NCI-H345 (cell line): Measurements from ENCODE around the gene VAT1L.
"Not testable (repeated sequence)": the region's sequence is repeated elsewhere in the genome, so short reads cannot be mapped to it uniquely, and the experiment has no call there.

Experiments
- DNase-seq: peaks from one replicate; lab custom pipeline; 2025; lab: John Stamatoyannopoulos, UW

The VAT1L gene

DNA sequence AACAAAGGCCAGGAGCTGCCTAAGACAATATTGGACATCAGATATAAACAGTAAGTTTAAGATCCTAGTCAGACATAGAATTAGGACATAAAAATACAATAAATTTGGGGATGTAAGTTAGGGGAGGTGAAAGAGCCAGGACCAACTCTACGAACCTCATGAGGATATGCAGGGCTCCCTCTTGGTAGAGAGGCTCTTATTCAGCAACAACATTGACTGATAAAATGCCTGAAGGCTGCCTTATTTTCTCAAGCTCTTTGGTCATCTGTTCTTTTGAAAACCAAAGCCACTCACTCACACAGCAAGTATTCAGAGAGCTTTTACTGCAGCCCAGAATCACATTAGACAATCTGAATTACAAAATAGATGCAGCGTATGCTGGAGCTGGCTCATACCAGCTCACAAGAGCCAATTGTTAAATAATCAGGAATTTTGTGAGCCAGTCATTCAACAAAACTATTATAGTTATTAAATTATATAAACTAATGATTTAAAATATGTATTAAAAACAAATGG, 125.4 kb downstream of the VAT1L start:
- DNase-seq: no peak

DNA sequence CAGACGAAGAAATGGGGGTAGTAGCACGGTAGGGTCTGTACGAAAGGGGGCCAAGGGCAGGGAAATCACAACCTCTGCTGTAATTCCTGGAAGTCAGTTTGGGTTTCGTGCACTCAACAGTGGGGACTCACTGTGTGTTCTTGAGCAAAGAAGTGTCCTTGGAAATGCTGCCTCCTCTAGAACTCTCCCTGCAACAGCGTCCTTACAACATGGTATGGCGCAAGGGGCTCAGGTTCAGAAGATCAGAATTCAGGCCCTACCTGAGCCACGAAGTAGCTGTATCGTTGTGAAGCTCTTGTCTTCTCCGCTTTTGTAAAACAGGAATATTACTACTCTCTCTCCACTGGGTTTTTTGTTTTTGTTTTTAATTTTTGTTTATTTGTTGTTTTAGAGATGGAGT, 127.7 kb downstream of the VAT1L start:
- no peak for DNase-seq

DNA sequence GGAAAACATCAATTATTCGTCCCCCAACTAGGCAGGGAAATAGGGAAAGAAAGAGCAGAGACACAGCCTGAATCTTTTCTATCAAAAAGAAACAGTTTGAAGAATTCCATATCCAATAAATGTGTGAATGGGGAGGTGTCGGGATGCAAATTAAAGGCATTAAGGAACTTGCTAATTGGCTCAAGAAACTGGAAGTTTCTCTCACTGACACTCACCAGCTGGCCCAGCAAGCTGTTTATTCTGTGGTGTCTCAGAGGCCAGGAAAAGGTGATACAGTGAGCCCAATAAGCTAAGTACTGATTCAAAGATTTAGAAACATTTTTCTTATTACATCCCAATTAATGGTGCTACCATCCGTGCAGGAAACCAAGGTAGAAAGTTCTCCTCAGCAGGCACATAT, 129.6 kb downstream of the VAT1L start:
- no peak for DNase-seq

DNA sequence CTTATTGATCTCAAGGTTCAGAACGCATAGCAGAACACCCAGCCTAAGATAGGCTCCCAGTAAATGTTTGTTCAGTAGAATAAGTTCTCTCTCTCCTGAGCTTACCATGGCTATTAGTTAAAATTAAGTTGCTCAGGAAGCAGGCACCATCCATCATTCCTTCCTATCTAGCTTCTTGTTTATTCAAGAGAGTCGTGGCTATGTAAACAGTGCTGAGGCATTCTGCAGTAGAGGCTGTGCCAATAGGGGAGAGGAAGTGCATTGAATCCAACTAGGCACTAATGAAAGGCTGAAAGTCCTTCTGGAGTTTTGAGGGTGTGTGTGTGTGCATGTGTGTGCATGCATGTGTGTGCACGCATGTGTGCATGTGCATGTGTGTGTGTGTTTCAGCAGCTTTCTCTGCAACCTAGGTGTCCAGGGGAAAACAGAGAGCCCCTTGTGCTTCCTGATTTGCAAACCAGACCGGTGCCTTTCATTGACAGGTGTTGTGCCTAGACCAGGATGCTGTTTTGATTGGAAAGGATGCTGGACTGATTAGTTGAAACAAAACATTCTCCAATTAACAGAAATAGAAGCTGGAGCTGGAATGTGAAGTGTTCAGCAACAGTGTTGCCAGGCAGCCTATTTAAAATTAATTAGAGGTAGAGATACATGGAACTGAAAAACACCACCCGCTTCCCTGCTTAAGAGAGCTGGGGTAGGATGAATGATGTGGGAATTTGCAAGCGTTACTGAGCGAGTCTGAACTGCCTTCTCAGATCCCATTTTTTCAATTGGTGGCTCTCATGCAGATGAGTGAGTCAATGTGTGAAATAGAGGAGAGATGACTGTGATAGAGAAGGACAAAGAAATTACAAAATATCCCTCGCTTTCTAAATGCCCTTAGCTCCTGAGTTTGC, 130.7 kb downstream of the VAT1L start:
- DNase-seq: peak; percentile 45

DNA sequence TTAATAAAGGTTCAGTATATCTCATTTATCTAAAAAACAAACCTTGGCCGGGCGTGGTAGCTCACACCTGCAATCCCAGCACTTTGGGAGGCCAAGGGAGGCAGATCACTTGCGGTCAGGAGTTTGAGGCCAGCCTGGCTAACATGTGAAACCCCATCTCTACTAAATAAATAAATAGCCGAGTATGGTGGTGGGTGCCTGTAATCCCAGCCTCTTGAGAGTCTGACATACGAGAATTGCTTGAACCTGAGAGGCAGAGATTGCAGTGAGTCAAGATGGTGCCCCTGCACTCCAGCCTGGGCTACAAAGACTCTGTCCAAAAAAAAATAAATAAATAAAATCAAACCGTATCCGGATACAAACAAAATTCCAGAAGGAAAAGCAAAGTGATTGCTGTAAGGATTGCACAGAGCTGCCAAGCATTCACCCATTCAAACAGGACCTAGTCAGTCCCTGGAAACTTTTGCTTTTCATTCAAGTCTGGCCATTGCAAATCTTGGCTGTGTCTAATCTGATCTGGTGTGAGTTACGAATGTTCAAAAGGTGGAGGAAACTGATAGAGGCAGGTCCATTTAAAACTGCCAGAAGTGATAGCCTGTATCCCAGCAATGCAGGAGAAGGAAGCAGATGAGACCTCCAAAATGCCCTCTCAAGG, 131.5 kb downstream of the VAT1L start:
- no peak for DNase-seq

DNA sequence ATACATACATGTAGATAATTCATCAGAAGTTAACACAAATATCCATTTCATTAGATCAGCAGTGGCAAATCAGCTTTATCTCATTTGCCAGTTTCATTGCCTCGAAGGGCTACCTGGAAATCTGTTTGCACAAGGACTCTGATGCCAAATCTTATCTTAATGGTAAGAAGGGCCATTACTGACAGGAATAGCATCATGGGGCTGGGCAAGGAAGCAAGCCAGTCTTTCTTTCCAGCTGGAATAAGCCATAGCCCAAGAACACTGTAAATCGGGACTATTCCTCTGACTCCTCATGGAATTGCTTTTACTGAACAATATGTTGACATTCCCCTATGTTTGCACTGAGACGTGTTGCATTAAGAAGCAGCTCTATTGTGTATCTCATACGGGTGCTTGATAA, 132.6 kb downstream of the VAT1L start:
- no peak for DNase-seq

DNA sequence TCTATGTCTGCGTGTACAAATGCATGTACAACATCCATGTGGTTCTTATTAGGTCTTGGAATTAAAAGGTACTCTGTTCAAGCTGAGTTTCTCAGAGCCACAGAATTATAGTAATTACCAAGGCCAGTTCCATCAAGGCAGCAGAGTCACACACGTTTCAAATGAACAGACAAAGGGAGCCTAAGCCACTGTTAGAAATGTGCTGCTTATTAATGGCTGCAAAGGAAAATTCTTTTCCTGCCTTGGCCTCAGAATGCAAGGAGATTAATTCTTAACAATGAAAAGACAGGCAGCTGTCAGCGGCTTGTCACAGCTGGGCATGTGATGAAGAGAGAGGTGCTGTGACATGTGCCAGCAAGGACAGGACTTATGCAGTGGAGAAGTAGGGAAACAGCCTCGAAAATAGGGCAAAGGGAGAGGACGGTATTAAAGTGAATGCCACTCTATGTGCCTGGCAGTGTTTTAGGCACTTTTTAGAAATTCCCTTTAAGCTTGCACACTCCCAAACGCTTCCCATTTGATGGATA, 133.9 kb downstream of the VAT1L start:
- DNase-seq: no peak

DNA sequence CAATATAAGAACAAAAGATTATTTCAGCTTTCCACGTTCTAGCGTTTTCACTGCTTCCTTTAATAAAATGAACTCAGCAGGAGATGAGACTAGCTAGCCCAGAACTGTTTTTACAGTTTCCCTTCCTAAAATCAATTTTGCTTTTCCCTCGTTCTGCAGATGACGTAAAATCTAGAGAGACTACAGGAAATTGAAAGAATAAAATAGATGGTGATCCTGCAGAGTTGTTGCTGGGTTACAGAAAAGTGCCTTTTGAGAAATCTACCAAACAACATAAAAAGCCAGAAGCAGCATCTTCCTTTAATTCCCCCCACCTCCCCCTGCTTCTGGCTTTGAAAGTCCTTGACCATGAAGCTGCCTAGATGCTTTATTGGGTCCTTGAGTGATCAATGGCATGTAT, 137.2 kb downstream of the VAT1L start:
- DNase-seq: no peak

DNA sequence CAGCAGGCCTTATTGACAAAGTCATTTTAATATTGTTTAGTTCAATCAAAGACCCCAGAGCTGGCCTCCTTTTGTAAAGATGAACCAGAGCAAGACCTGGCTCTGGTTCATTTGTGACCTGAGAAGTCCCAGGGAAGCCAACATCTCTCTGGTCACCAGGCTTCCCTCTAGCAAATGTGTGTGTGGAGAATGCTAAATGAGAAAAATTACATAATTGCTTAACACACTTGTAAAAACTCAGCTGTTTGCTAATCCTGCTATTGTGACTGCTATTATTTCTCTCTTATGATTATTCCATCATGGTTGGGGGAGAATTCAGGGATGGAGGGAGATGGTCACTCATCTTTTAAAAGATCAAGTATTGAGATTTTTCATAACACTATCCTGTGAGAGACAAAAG, 139.7 kb downstream of the VAT1L start:
- DNase-seq: peak; percentile 60

DNA sequence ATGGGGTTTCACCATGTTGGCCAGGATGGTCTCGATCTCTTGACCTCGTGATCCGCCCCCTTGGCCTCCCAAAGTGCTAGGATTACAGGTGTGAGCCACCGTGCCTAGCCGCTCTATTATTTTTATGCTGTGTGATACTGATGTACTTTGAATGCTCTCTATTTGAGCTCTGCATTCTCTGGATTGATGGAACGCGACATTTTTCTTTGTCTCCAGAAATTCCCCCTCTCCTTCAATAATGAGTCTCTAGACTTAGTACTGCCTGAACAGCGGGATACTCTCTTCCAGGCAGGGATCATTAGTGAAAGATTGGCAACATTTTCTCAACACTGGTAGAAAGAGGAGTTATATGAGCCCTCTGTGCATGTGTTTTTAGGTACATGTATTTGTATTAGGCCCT, 140.6 kb downstream of the VAT1L start:
- no peak for DNase-seq

DNA sequence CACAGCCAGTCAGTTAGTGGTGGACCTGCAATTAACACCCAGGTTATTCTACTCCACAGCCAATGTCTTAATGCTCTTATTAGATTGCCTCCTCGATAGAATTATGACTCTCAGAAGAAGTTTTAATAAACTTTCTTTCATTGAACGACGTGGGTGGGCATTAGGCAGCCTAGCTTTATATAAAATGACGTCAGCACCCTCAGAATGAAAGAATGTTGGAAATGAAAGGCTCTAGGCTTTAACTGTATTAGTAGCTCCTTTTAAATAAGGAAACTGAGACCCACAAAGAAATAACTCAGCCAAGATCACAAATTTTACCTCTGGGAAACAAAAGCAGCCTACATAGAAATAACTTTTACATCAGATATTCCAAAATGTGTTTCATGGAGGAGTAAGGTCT, 142.7 kb downstream of the VAT1L start:
- DNase-seq: no peak

DNA sequence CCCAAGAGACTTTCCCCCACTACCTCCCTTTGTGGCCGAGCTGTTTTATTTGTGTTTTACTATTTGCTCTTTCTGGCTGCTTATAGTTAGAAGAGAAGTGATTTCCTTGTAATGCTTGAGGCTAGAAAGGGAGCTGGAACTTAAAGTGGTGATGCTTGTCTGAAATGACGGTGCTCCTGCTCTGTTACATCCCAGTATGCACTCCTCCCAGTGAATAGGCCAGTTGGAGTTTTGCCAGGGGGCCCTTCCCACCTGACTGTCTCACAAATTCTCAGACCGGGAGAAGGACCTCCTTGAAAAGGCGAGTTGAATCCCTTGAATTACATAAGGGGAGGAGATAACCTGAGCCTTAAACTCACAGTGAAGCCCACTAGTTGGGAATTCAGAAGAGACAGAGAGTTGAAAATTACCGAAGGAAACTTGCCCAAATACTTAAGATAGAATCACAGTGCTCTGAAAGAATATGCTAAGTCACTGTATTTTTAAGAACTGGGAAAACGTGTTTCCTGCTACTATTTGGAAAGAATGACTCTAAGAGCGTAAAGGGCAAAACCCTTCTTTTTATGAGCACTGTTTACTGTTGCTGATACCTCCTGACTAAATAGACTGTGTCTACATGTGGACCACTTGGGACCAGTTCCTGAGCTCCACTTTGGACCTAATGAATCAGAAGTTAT, 149.2 kb downstream of the VAT1L start:
- DNase-seq: peak; percentile 43

DNA sequence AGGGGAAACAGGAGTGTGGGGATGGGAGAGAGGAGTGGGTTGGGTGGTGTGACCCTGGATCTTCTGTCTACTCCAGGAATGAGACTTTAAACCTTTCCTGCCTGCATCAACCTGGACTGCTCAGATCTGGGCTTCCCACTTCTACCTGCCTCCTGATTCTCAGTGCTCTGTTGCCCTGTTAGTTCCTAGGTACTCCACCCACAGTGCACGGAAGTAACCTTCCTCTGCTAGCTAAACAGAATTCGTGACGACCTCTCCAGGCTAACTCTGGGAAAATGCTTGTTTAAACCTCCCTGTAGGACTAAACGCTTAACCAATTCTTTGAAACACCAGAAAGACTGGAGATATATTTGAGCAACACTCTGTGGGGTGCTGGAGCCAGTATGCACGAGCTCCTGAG, 150.5 kb downstream of the VAT1L start:
- peak; percentile 28 for DNase-seq

DNA sequence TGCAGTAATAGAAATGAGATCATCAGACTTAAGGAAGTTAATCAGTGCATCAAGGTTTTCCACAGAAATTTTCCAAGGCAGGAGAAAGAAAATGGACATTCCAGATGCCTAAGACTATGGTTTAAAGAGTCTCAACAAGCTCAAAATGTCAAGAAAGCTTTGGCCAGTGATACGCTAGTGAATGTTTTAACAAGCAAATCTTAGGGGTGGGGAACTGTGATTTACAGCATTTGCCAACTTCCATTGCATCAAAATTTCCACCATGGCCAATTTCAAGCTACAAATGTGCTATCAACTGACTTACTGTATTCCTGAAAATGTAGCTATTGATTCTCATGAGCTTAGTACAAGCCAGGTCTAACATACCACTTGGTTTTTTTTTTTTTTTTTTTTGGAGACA, 151.6 kb downstream of the VAT1L start:
- no peak for DNase-seq

DNA sequence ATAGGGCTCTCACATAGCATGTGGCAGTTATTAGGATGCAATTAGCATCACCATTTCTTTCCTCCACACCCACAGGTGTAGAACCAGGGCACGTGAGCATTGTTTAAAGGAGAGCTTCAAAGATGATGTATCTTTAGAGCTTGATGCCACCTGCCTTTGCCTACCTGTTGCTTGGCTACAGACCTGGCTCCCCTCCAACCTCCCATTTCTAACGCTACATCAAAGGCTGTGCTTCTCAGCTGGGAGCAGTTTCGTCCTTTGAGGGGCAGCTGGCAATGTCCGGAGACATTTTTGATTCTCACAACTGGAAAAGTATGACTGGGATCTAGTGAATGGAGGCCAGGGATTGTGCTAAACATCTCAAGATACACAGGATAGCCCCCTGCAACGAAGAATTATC, 155.4 kb downstream of the VAT1L start:
- DNase-seq: peak; percentile 95

DNA sequence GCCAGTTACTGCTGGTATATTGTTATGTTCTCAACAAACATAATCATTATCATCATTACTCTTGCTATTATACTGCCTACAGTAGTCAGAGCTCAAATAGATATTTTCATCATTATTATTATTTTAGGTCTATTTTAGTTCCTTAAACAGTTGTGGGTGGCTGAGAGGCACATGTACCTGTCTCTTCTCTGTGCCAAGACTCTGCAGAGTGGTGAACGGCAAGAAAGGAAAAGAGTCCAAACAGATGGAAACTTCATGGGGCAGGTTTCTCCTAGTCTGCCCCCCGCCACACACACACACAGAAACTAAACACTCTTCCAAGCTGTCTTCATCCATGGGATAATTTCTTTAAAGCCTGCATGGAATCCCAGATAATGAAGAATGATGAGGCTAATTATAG, 156.3 kb downstream of the VAT1L start:
- DNase-seq: no peak

DNA sequence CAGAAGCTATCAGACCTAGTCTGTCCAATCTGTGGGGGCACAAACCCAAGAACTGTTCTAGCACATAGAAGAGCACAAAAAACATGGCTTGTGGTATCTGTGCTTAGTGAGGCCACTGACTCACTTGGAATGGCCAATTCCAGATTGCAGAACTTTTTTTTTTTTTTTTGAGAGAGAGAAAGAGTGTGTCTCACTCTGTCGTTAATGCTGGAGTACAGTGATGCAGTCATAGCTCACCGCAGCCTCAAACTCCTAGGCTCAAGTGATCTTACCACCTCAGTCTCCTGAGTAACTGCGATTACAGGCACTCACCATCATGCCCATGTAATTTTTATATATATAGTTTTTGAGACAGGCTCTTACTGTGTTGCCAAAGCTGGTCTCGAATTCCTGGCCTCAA, 156.8 kb downstream of the VAT1L start:
- DNase-seq: no peak

DNA sequence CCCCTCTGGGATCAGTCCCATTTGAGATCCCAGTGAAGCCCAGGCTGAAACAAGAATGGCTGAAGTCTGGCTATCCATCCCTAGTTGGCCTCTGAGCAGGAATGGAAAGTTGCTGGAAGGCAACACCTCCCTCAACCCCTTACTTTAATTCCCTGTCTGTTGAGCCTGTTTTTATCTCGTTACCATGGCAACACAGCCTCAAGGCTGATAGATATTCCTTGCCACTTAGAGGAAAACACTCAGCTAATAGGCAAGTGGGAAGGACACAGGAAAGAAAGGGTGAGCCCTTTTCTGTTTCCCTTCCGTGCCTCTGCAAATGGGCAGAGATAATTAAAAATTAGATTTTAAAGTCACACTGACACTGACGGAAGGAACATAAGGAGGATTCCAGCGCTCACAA, 158.5 kb downstream of the VAT1L start:
- DNase-seq: no peak

DNA sequence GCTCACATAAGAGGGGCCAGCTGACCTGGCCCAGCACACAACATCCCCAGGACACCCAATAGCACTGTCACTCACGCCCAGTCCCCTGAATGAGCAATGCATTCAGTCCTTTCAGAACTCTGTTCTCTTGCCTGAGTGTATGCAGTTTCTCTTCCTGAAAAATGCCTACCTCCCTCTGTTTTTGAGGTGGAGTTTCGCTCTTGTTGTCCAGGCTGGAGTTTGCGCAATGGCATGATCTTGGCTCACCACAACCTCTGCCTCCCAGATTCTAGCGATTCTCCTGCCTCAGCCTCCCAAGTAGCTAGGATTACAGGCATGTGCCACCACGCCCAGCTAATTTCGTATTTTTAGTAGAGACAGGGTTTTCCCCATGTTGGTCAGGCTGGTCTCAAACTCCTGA, 159.2 kb downstream of the VAT1L start:
- not testable (repeated sequence) for DNase-seq

DNA sequence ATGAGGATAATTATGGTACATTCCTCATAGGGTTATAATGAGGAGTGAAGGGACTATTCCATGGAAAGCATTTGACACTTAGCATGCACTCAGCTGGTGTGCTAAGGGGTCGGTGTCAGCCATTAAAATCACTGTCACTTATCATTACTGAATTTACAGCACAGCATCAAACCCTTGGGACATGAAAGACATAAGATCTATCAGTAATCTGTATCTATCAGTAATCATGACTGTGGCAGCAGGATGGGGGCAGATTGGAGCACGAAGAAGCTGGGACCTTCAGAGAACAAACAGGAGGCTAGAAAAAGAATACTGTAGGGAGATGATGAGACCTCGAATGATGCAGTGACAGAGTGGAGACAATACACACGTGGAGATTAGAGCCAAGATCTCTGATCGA, 160.5 kb downstream of the VAT1L start:
- DNase-seq: no peak

DNA sequence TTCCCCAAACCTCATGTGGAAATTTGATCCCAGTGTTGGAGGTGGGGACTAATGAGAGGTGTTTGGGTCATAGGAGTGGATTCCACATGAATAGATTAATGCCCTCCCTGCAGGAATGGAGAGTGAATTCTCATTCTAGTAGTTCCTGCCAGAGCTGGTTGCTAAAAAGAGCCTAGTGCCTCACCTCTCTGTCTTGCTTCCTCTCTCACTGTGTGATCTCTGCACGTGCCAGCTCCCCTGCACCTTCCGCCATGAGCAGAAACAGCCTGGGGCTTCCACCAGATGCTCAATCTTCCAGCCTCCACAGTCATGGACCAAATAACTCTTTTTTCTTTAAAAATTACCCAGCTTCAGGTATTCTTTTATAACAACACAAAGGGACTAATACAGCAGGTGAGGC, 161.1 kb downstream of the VAT1L start:
- DNase-seq: no peak

DNA sequence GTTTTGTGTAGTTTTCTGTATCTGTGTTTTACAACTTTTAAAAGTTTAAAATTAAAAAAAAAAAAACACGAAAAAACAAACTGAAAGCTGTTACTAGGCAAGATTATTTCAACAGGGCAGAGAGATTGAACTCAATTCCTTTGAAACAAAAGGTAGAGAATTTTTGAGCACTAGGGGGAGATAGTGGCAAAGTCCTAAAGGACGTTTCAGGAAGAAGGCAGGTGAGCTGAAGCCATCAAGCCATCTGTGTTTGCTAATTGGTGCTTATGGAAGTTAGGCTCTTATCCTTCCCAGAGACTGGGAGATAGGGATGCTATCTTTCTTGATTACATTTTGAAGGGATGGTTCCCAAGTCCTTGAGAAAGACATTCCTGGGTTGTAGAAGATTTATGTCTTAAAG, 163.4 kb downstream of the VAT1L start:
- peak; percentile 47 for DNase-seq

DNA sequence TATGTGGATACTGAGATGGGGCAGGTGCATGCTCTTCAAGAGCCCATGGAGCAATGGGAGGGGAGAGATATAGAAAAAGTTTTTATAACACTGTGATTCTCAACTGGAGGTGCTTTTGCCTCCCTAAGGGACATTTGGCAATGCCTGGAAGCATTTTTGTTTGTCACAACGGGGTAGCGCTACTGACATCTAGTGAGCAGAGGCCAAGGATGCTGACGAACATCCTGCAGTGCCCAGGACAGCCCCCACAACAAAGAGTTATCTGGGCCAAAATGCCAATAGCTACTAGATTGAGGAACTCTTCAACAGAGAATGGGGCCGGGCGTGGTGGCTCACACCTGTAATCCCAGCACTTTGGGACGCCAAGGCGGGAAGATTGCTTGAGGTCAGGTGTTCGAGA, 166.8 kb downstream of the VAT1L start:
- peak; percentile 34 for DNase-seq
